Epithelial cell of esophagus (primary cell): ENCODE results near the gene NKAP.

Experiments
- DNase-seq: peaks from one replicate; pipeline ENCODE4 v3.0.0; 2010; ENCODE audit warnings: low read depth
- H3K4me3 ChIP-seq: 2 replicates; pipeline ENCODE4 v1.5.1; 2011; ENCODE audit warnings: mild to moderate bottlenecking, low read length, control low read depth
- TF ChIP-seq, protein P1 (sequence below): IDR thresholded peaks from 2 replicates; pipeline ENCODE4 v1.5.1; 2011; ENCODE audit warnings: low read depth, mild to moderate bottlenecking, low read length, control low read depth, inconsistent platforms; ENCODE audit not compliant: insufficient read depth; ENCODE audit errors: missing control alignments

Gene NKAP

GRCh38 chrX:119887721-119888425 lies 55.7 kb downstream of the NKAP start:
- no peak overlapping the region for H3K4me3 ChIP-seq
- TF ChIP-seq, protein P1, sequence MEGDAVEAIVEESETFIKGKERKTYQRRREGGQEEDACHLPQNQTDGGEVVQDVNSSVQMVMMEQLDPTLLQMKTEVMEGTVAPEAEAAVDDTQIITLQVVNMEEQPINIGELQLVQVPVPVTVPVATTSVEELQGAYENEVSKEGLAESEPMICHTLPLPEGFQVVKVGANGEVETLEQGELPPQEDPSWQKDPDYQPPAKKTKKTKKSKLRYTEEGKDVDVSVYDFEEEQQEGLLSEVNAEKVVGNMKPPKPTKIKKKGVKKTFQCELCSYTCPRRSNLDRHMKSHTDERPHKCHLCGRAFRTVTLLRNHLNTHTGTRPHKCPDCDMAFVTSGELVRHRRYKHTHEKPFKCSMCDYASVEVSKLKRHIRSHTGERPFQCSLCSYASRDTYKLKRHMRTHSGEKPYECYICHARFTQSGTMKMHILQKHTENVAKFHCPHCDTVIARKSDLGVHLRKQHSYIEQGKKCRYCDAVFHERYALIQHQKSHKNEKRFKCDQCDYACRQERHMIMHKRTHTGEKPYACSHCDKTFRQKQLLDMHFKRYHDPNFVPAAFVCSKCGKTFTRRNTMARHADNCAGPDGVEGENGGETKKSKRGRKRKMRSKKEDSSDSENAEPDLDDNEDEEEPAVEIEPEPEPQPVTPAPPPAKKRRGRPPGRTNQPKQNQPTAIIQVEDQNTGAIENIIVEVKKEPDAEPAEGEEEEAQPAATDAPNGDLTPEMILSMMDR = peak; percentile 52
- peak; percentile 56 for DNase-seq

- TF ChIP-seq, protein P1 = no peak
- H3K4me3 ChIP-seq = no peak overlapping the region
- DNase-seq = no peak
These were observed 57.8 kb downstream of the NKAP start for GRCh38 chrX:119885554-119886428.

GRCh38 chrX:119880552-119881437 lies 62.8 kb downstream of the NKAP start:
- no peak overlapping the region for H3K4me3 ChIP-seq
- DNase-seq = peak; percentile 61
- TF ChIP-seq, protein P1 = peak; percentile 73

DNA sequence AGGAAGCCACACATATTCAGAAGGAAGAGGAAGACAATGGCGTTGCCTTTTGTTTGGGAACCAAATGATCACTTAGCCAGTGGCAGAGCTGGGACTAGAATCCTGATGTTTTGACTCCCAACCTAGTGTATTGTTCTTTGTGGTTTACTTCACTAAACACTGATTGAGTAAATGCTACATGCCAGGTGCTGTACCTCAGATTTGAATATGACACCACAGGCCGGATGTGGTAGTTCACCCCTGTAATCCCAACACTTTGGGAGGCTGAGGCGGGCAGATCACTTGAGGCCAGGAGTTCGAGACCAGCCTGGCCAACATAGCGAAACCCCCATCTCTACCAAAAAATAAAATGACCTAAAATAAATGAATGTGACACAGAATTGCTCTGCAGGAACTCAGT lies 63.5 kb downstream of the NKAP start:
- DNase-seq = no peak
- TF ChIP-seq, protein P1 = no peak
- H3K4me3 ChIP-seq = no peak overlapping the region

DNA sequence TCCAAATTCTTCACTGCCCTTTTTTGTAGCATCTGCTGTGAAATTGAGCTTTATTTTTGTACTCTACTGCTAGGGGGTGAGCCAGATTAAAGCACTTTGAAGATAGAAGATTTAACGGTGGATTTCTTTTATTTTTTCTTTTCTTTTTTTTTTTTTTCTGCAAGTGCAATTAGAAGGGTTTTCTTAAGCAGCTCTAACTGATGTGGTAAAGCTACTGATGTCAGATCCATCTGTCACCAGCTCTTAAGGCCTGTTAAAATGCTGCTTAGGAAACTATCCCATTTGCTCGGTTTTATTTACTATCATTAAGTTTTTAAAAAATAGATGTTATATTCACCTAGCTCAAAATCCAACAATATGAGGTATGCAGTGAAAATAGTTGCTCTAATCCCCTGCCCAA lies 64.8 kb downstream of the NKAP start:
- TF ChIP-seq, protein P1 = no peak
- DNase-seq = no peak
- no peak overlapping the region for H3K4me3 ChIP-seq

DNA sequence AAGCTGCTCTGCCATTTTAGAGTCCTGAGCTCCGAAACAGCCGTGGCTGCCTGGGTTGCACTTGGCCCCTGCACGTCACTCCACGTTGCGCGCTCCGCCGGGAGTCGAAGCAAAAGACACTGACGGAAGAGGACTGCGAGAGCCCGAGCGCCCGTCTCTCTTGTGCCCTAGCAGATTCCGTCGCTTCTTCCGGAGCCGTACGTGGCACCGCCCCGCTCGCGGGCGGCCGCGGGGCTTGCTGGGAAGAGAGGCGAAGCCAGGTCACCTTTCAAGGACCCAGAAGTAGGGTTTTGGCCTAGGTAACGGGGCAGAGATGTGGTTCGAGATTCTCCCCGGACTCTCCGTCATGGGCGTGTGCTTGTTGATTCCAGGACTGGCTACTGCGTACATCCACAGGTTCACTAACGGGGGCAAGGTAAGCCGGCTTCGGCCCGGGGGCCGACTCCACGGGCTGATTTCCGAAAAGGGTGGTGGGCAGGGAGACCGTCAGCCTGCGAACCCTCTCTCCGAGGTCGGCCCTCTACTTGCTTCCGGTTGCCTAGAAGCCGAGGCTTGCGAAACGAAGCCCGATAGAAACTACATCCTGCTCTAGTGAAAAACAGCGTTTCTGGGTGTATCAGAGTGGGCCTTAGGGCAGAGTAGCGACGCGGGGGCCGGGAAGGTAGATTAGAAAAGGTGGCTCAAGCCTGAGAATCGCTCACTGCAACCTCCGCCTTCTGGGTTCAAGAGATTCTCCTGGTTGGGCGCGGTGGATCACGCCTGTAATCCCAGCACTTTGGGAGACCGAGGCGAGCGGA lies 71.8 kb downstream of the NKAP start, which contains the start of the genes NDUFA1 and RNF113A:
TSS of gene NDUFA1 (plus strand) at position 234 of the 797 bp plus-strand sequence. CDS start at position 314, 80 bp downstream.
TSS of gene RNF113A (minus strand) at position 135 of the 797 bp plus-strand sequence. CDS start at position 15, 120 bp downstream.
- H3K4me3 ChIP-seq = peak within 1 kb of the TSS; percentile 75
- DNase-seq = peak; percentile 91
- TF ChIP-seq, protein P1 = no peak
